HG02840 (cell line): ENCODE measurements around the gene SPTBN2.

Experiments used
- ATAC-seq: cut with Tn5 transposase; IDR thresholded peaks from one replicate; pipeline ENCODE4 v1.9.1; 2021; ENCODE audit warnings: mild to moderate bottlenecking, moderate library complexity, moderate number of reproducible peaks; ENCODE audit not compliant: unreplicated experiment, low FRiP score

Gene SPTBN2

GRCh38 chr11:66728693-66729385, at the start of gene SPTBN2:
Gene SPTBN2, minus strand, starts transcription at chr11:66729216. Its CDS starts 7,976 bp downstream, at chr11:66721240.
- ATAC-seq = no peak

GRCh38 chr11:66768818-66769217, 39.8 kb upstream of the SPTBN2 start:
- ATAC-seq = no peak

GRCh38 chr11:66768088-66768521, 39.1 kb upstream of the SPTBN2 start:
- no peak for ATAC-seq

DNA sequence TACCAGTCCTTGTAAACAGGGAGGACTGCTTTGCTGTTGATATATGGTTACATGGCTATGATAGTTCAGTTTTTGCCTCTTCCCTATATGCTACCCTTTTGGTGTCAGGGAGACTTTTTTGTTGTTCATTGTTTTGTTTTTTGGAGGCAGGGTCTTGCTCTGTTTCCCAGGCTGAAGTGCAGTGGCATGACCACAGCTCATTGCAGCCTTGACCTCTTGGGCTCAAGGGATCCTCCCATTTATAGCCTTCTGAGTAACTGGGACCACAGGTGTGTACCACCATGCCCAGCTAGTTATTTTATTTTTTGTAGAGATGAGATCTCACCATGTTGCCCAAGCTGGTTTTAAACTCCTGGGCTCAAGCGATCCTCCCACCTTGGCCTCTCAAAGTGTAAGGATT, 38.6 kb upstream of the SPTBN2 start:
- no peak for ATAC-seq

DNA sequence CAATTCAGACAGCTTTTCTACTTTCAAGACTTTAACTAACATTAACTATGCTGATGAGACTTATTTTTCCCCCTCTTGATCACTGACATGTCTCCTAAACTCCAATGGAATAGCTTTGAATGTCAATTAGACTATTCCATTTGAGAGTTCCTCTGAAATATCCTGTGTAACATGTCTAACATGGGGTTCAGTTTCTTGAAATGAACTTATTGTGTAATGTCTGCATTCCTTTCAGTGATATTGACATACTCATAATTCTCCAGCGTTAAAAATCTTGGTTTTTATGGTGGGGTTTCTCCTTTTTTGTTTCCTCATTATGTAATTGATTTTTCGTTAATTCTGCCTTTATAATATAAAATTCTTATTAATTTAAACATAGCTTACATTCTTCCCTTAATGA, 37.7 kb upstream of the SPTBN2 start:
- ATAC-seq = no peak

- ATAC-seq = no peak
These were observed 33.1 kb upstream of the SPTBN2 start for GRCh38 chr11:66762088-66762487.

- no peak for ATAC-seq
These were observed 23.1 kb upstream of the SPTBN2 start for GRCh38 chr11:66752148-66752547.

DNA sequence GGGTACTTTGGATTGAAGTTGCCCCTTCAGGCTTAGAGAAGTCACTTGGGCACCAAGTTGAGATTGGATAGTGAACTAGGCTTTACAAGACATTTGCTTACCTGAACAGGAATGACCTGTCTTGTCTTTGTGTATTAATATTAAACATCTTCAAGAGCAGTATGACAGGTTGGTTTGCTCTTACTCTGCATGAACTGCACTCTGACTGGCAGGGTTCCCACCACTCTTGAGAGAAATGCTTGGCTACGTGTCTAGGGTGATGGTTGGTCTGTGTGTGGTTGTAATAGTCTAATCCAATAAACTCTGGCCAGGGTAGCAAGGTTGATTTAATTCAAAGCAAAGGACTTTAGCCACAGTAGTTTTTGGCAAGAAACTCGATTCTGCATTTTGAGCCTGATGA, 20.1 kb upstream of the SPTBN2 start:
- ATAC-seq = no peak

DNA sequence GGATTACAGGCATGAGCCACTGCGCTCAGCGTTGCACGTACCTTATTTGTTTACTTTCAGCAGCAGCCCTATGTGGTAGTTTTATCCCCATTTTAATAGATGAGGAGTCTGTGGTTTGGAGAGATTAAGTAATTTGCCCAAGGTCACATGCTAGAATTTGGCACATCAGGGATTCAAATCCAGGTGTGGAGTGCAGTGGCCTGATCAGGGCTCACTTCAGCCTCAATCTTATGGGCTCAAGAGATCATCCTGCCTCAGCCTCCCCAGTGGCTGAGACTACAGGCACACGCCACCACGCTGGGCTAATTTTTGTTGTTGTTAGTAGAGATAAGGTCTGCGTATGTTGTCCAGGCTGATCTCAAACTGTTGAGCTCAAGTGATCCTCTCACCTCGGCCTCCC, 18.5 kb upstream of the SPTBN2 start:
- no peak for ATAC-seq

- no peak for ATAC-seq
These were observed 16.6 kb upstream of the SPTBN2 start for GRCh38 chr11:66745356-66746235.

DNA sequence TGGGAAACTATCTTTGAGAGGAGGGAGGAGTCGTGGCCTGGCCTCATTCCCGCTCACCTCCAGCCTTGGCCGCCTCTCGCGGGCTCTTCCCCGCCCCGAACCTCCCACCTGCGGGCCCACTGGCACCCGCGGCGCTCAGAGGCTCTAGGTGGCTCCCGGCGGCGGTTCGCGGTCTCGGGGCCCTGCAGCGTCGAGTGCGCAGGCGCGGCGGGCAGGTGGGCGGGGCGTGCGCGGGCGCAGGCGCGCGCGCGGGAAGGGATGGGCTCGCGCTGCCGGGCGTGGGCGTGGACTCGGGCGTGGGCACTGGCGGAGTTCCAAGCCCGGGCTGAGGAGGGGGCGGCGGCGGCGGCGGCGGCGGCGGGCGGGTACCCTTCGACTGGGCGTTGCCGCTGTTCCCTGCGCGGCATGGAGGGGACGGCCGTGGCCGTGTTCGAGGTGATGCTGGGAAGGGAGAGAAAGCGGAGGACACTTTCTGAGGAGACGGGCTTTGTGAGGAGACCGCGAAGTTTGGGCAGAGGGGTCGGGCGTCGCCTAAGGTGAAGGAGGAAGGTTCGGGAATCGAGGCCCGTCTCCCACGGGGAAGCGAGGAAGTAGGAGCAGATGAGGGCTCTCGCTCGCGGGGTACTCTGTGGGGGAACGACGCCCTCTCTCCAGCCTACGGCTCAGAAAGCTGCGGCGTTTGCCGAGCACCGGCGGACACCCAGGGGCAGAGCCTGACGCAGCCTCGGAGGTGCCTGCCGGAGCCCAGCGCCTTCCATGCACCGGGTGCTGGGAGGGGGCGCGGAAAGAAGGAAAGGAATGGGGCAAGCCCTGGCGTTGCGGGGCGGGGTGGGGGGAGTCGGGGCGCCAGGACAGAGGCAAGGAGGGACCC, 15.7 kb upstream of the SPTBN2 start:
- peak; percentile 74 for ATAC-seq

- ATAC-seq = no peak
These were observed 14.4 kb upstream of the SPTBN2 start for GRCh38 chr11:66743271-66743968.

- ATAC-seq = no peak
These were observed 12.1 kb upstream of the SPTBN2 start for GRCh38 chr11:66741153-66741552.

GRCh38 chr11:66739983-66740382, 11.0 kb upstream of the SPTBN2 start:
- no peak for ATAC-seq

DNA sequence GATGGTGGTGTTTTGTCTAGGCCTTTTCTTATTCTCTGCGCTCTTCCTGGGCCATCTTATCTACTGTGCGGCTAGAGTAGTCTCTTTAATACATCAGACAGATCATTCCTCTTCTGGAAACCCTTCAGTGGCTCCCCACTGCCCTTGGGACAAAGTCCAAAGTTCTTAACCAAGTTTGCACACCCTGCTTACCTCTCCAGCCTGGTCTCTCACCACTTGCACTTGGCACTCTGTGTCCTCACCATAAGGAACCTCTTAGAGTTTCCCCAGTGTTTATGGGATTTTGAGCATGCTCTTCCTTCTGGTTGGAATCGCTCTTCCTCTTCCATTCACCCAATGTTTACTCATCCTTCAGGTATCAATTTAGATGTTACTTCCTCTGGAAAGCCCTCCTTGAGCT, 5.2 kb upstream of the SPTBN2 start:
- ATAC-seq = no peak

GRCh38 chr11:66729447-66729846, 431 bp upstream of the SPTBN2 start:
- ATAC-seq = no peak

DNA sequence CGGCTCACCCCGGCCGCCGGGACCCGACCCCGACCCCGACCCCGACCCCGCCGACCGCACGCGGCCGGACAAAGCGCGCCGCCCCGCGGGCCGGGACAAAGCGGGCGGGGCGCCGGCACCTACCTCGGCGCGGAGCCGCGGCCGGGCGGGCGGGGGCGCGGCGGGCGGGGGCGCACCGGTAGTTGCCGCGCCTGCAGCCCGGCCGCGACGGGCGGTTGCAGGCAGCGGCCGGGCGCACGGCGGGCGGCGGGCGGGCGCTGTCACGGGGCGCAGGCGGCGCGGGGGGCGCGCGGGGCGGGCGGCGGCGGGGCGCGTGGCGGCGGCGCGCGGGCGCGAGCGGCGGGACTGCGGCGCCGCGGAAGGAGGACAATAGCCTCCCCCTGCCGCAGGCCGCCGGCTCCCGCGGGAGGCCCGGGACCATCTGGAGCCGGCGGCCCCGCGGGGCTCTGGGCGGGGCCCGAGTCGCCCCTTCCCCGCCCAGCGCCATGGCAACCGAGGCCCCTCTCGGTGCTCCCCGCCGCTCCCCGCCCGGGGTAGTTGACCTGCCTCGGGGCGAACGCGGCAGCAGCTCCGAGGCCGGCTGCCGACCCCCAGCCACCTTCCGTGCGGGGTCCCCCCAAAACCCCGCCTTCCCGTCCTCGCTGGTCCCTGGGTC, 851 bp downstream of the SPTBN2 start:
- no peak for ATAC-seq

- no peak for ATAC-seq
These were observed 1.6 kb downstream of the SPTBN2 start for GRCh38 chr11:66727282-66728037.

- ATAC-seq = no peak
These were observed 3.4 kb downstream of the SPTBN2 start for GRCh38 chr11:66725647-66726046.
